ENCODE results near the gene MYRIP.

- no peak for TF ChIP-seq POLR2AphosphoS5 (IDR thresholded peaks at IDR 0.05)
- no peak for TF ChIP-seq EP300 (IDR thresholded peaks at IDR 0.05)
- TF ChIP-seq POLR2A (IDR thresholded peaks at IDR 0.05) = no peak
- no peak for TF ChIP-seq CTCF (IDR thresholded peaks at IDR 0.05)
Observed at GRCh38 chr3:40055956-40056355, 246.5 kb downstream of the MYRIP start.
